Kidney (tissue), 14 donors: ENCODE measurements around the gene KLHL29. TPM values are rescaled to one million over a fixed set of nuclear protein-coding genes. Genes with fewer than 3 reads are reported as not detected.

ENCODE experiments used
- DNase-seq, 5 donors: peaks; one replicate each; pipeline ENCODE4 v3.0.0-alpha.2; 2013 to 2020
- FAIRE-seq: peaks from 2 replicates; lab custom pipeline; 2012; peaks lifted over from hg19 to GRCh38; lab: Jason Lieb, UNC
- H3K27ac ChIP-seq, 2 donors: one replicate each; pipeline ENCODE4 v1.7.0; 2013; ENCODE audit warnings: low read depth in 2 of 2, low read length in 2 of 2, inconsistent platforms in 1 of 2
- H3K27me3 ChIP-seq: one replicate; pipeline ENCODE4 v1.7.1; 2013; ENCODE audit warnings: low read length, inconsistent platforms; ENCODE audit not compliant: control insufficient read depth, insufficient read depth
- H3K36me3 ChIP-seq, 3 donors: one replicate each; pipeline versions ENCODE4 v1.7.0 to v1.7.1; 2013; ENCODE audit warnings: low read length in 3 of 3, control low read depth in 1 of 3, inconsistent platforms in 1 of 3; ENCODE audit not compliant: insufficient read depth in 3 of 3, control insufficient read depth in 2 of 3
- H3K4me1 ChIP-seq, 3 donors: one replicate each; pipeline versions ENCODE4 v1.7.0 to v1.7.1; 2013; ENCODE audit warnings: low read length in 3 of 3, inconsistent platforms in 1 of 3, low read depth in 1 of 3; ENCODE audit not compliant: control insufficient read depth in 2 of 3, insufficient read depth in 2 of 3
- H3K4me3 ChIP-seq, 3 donors: one replicate each; pipeline versions ENCODE4 v1.7.0 to v1.8.1; 2013; ENCODE audit warnings: low read length in 3 of 3, control low read depth in 1 of 3, inconsistent platforms in 1 of 3
- H3K9ac ChIP-seq, 3 donors: one replicate each; pipeline versions ENCODE4 v1.7.0 to v1.7.1; 2013; ENCODE audit warnings: low read length in 3 of 3, control low read depth in 1 of 3, inconsistent platforms in 1 of 3
- H3K9me3 ChIP-seq, 3 donors: one replicate each; pipeline versions ENCODE4 v1.7.0 to v1.7.1; 2013; ENCODE audit warnings: low read length in 3 of 3, control low read depth in 1 of 3, inconsistent platforms in 1 of 3; ENCODE audit not compliant: control insufficient read depth in 2 of 3, insufficient read depth in 1 of 3
- intact Hi-C: fragments of 100-400 bp; cut with DNase I; formaldehyde crosslinking; loops from one replicate; pipeline ENCODE4 v1.11.1; 2022
- polyA plus RNA-seq: library from polyadenylated mRNA; stranded (reverse); fragments of 350-450 nt; fragmentation: Illumina TruSeq; extraction: RNeasy Lipid Tissue Mini Kit (QIAGEN cat#74804); gene quantifications from one replicate; pipeline ENCODE4 v1.2.3, GENCODE V29; 2014; ENCODE audit warnings: low read depth, low replicate concordance; ENCODE audit not compliant: insufficient read depth
- total RNA-seq: library from RNA; stranded (reverse); fragmentation: NEBNext Ultra II Directional; extraction: Animal tissue kit (Norgen Biotek cat#: 25700); gene quantifications from one replicate; pipeline ENCODE4 v1.2.1, GENCODE V29; 2021
- TF ChIP-seq, protein P1 (sequence below): IDR thresholded peaks from 3 replicates; pipeline ENCODE4 v1.5.1; 2012; ENCODE audit warnings: mild to moderate bottlenecking, moderate library complexity, borderline replicate concordance; ENCODE audit not compliant: insufficient read depth; ENCODE audit errors: extremely low read depth
- donor health status: control.
- donor health status: control.
- donor health status: control.
- donor health status: control.
- donor health status: control.
- donor health status: DM: yes; HTN: yes; CAD: no.
- donor health status: Normal renal cell carcinoma (clear cell type).

The KLHL29 gene
- total and polyA plus RNA-seq, 2 donors from 2014 or later = 1.5 to 10.5 TPM

DNA sequence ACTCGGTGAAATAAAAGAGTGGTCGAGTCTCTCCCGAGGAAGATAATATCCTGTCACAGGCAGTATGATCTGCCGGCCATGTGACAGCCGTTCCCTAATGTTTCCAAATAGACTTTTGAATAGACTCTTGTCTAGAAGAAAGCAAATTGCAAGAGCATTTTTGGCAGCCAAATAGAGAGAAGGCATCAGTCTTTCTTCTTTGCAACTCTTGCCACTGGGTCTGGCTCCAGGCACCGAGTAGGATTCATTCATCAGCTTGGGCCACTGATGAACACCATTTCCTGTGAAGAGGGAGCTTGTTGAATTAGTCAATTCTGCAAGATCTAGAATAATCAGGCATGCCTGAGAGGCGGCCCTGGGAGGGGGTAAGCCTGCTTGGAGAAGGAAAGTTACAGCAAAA, 165.6 kb downstream of the KLHL29 start:
- no peaks in the 10 kb centered on the region for H3K9me3 ChIP-seq
- H3K4me3 ChIP-seq = no peak overlapping the region
- H3K27ac ChIP-seq = no peak overlapping the region
- intact Hi-C loops = no loop called here
- no peaks in the 10 kb centered on the region for H3K27me3 ChIP-seq
- TF ChIP-seq, protein P1, sequence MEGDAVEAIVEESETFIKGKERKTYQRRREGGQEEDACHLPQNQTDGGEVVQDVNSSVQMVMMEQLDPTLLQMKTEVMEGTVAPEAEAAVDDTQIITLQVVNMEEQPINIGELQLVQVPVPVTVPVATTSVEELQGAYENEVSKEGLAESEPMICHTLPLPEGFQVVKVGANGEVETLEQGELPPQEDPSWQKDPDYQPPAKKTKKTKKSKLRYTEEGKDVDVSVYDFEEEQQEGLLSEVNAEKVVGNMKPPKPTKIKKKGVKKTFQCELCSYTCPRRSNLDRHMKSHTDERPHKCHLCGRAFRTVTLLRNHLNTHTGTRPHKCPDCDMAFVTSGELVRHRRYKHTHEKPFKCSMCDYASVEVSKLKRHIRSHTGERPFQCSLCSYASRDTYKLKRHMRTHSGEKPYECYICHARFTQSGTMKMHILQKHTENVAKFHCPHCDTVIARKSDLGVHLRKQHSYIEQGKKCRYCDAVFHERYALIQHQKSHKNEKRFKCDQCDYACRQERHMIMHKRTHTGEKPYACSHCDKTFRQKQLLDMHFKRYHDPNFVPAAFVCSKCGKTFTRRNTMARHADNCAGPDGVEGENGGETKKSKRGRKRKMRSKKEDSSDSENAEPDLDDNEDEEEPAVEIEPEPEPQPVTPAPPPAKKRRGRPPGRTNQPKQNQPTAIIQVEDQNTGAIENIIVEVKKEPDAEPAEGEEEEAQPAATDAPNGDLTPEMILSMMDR = no peak
- no peak for DNase-seq
- peaks cover 0 to 3% (median 0%) of the 10 kb centered on the region in 3 donors for H3K4me1 ChIP-seq
- H3K9ac ChIP-seq = no peak overlapping the region
- FAIRE-seq = no peak
- no peaks in the 10 kb centered on the region for H3K36me3 ChIP-seq

DNA sequence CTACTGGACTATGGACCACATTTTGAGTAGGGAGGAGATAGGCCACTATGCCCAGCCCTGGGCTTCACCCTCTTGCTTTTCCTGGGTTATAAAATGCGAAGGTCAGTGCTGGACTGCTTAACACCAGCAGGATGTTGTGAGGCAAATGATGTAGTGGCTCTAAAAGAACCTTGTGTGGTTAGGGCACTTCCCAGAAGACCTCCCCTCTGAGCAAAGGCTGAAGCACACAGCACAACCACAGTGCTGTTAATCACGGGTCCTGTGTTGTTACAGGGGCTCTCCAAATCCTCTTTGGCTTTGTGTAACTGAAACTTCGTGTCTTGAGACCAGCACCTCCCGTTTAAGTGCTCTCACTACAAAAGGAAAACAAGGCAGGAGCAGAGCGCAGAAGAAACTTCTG, 166.9 kb downstream of the KLHL29 start:
- FAIRE-seq (no peak), DNase-seq (no peak)
- Histone ChIP-seq H3K27me3 (no peaks in the 10 kb centered on the region), H3K4me3 (no peak overlapping the region), H3K36me3 (no peaks in the 10 kb centered on the region), H3K9me3 (no peaks in the 10 kb centered on the region), H3K9ac (no peak overlapping the region), H3K27ac (no peak overlapping the region), H3K4me1 (peaks cover 0 to 3% (median 0%) of the 10 kb centered on the region in 3 donors)
- intact Hi-C loops = no loop called here
- TF ChIP-seq, protein P1 = no peak

DNA sequence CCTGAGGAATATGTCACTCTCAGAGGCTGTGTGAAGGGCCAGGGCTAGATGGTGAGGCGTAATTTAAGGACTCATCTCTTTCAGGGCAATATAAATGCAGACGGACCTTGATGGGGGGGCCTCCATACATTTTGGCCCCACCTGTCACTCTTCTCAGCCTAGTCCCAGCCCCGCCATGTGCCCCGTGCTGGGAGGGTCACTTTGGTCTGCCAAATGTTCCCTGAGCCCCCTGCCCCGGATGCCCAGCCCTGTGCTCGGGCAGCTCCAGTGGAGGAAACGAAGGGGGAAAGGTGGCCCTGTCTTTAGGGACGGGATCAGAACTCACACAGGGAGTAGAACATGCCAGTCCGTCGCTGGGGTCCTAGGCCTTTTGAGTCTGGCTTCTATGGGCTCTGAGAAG, 168.6 kb downstream of the KLHL29 start:
- peak overlapping the region in 1 of 2 donors; percentile 32 for H3K27ac ChIP-seq

More for the DNA sequence above, 168.6 kb downstream of the KLHL29 start:
- no peak for DNase-seq
- FAIRE-seq = no peak
- peaks cover 0 to 10% (median 0%) of the 10 kb centered on the region in 3 donors for H3K4me1 ChIP-seq
- TF ChIP-seq, protein P1 = no peak
- H3K4me3 ChIP-seq = no peak overlapping the region
- no peak overlapping the region for H3K9ac ChIP-seq
- H3K36me3 ChIP-seq = no peaks in the 10 kb centered on the region
- no peaks in the 10 kb centered on the region for H3K27me3 ChIP-seq
- intact Hi-C loops = no loop called here
- H3K9me3 ChIP-seq = no peaks in the 10 kb centered on the region
